Neural cell (in vitro differentiated cells): ENCODE data around the gene ASCC1.

Experiments used
- CTCF ChIP-seq: fragments of 450-650 bp; IDR thresholded peaks from 2 replicates; pipeline ENCODE4 v1.5.1; 2014; ENCODE audit warnings: antibody characterized with exemption, mild to moderate bottlenecking, moderate library complexity; ENCODE audit not compliant: poor library complexity, severe bottlenecking
- EP300 ChIP-seq: fragments of 450-650 bp; conservative IDR thresholded peaks from 2 replicates; pipeline ENCODE4 v1.6.1; 2014; ENCODE audit warnings: antibody characterized with exemption, mild to moderate bottlenecking, moderate library complexity; ENCODE audit not compliant: poor library complexity, severe bottlenecking
- EZH2 ChIP-seq: fragments of 200-600, 300-800 bp; shearing (Covaris generic), sonication (generic); IDR thresholded peaks from 2 replicates; pipeline ENCODE4 v1.6.1; 2014; ENCODE audit warnings: antibody characterized with exemption, low read length, borderline replicate concordance, mild to moderate bottlenecking; ENCODE audit not compliant: insufficient read depth, poor library complexity, severe bottlenecking
- POLR2AphosphoS5 ChIP-seq: IDR thresholded peaks from 2 replicates; pipeline ENCODE4 v1.6.1; 2012
- RAD21 ChIP-seq: fragments of 450-650 bp; conservative IDR thresholded peaks from 2 replicates; pipeline ENCODE4 v1.6.1; 2014; ENCODE audit warnings: antibody characterized with exemption, mild to moderate bottlenecking, moderate library complexity
- REST ChIP-seq: IDR thresholded peaks from 2 replicates; pipeline ENCODE4 v1.6.1; 2012; ENCODE audit warnings: borderline replicate concordance
- SMC3 ChIP-seq: fragments of 450-650 bp; conservative IDR thresholded peaks from 2 replicates; pipeline ENCODE4 v1.6.1; 2014; ENCODE audit warnings: antibody characterized with exemption, mild to moderate bottlenecking, moderate library complexity; ENCODE audit not compliant: poor library complexity
- TAF1 ChIP-seq: IDR thresholded peaks from 2 replicates; pipeline ENCODE4 v1.6.1; 2012; ENCODE audit warnings: low read depth

GRCh38 chr10:72158176-72158575 is 57.9 kb downstream of the ASCC1 start:
- TF ChIP-seq CTCF = no peak
- no peak for TF ChIP-seq REST
- TF ChIP-seq TAF1 = no peak
- no peak for TF ChIP-seq POLR2AphosphoS5
- TF ChIP-seq EP300 = no peak
- no peak for TF ChIP-seq SMC3
- TF ChIP-seq RAD21 = no peak
- TF ChIP-seq EZH2 = no peak
